Measurements from ENCODE around the gene C6orf89.
"Not testable (repeated sequence)": the region's sequence is repeated elsewhere in the genome, so short reads cannot be mapped to it uniquely, and the experiment has no call there.

The C6orf89 gene

DNA sequence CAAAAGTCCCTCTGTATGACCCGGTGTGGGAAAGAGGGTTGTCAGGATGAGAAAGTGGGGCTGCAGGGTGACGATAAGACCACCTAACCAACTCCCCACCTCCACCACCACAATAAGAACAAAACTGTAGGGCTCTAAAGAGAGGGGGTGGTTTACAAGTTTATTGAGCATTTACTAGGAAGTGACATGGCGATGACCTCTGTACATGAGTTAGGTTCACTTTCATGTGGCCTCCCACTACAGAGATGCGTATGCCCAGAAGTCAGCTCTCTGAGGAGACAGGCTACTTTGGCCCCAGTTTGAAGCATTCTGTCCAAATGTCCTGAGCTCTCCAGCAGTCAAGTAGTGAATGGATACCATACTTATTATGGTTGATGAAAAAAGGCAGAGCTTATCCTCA, 40.1 kb downstream of the C6orf89 start:
- DNase-seq, result no peak

DNA sequence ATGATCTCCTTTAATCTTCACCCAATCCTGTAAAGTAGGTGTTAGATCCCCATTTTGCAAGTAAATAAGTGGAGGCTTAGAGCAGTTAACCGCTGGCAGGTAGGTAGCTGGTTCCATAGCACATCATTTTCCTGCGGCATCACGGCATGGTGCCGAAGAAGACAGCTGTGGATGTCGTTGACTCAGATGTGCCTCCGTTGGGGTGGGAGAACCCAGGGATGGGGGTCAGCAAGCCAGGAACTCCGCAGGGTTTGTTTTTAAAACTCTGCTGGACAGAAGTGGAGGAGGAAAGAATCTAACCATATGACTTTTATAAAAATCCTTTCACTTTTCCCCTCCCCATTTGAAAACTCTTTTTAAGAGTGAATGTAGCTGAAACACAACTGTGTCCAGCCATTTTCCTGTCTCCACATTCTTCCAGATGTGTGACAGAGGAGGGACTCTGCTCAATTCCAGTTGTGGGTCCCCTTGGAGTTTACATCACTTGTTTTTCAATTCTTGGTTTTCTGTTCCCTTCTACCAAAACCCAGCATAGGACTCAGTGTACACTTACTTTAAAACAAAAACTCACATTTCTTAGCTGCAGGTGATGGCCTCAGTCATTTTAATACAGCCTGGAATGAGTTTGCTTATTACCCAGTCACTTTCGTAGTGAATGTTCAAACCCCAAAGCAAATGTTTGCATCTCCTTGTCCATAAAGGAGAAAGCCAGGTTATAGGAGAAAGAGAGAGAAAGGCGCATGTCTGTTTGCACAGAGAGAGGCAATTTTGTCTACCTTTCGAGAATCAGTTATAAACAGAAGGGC, 41.2 kb downstream of the C6orf89 start:
- no peak for DNase-seq

DNA sequence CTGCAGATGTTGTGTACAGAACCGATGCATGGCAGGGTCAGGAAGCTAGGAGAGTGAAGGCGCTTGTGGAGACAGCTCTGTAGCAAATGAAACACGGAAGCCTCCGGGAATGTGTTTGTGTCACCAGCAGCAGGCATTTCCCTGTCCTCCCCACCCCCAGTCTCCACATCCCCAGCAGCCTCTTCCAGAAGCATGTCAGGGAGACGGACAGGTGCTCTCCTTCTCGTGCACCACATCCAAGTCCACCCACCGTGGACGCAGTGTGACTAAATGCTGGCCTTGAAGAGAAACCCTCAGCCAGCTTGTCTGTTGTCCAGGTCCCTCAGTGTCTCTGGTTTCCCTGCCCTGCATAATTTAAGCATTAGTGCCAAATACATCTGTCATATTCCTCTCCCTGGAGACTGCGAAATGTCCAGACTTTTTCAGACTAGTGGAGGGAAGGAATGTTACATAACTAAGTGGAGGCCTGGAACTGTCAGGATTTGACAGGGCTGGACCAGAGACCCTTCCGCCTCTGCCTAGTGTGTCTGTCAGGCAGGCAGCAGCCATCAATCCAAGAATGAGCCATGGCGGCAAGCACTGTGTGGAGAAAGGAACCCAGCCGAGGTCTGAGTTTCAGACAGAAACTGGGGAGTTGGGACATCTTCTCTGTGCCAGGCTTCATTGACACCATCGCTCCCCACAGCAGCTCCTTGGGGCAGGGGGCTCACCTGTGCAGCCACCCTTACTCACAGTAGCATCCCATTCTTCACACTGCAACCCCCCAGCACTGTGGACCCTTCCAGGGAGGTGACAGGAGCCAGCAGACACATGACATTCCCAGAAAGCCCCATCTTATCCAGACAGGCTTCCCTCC, 42.2 kb downstream of the C6orf89 start:
- no peak for DNase-seq

DNA sequence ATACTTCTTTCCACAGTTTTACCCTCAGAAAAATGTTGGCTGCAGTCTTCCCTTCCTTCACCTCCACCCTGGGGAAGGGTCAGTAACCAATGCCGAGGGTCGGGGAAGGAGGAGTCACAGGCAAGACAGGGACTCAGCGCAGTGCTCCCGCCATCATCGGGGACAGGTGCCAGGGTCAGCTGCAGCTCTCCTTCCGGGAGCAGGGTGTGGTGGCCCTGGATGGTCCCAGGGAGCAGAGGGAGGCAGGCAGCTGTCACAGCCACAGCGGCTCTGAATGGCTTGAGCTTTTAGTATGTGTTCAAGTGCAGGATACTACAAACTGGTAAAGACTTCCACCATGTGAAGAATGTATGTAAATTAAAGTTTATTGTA, 42.8 kb downstream of the C6orf89 start:
- no peak for DNase-seq

DNA sequence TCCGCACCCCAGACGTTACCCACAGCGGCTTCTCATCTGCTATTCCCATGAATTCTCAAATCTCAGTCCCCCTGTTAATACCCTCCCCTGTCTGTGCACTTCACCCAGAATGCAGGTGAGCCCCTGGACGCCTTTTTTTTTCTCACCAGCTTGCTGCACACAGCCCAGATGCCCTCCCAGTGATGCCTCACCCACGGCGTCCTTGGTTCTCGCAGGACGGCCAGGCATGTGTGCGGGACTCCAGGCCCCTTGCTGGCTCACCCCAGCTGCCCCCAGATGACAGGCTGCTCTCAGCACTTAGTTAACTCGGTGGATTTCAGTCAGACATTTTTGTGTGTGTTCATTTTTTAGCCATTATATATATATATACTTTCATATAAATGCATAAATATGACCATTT, 43.4 kb downstream of the C6orf89 start:
- no peak for DNase-seq

DNA sequence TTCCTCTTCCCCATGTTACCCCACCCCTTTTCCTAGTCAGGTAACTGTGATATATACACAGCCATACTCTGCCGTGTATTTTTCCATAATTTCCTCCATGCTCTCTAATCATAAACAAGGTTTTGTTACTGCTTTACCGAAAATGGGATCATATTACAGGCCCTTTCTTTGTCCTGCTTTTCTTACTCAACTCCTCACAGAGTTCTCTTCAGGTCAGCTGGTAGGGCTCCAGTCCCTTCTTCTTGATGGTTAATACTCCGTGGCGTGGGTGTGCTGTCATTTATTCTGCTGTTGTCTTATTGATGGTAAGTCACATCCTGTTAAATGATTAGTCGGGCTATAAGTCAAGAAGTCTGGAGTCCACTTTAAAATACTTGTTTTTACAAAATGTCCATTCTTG, 43.9 kb downstream of the C6orf89 start:
- DNase-seq, result peak; percentile 3

DNA sequence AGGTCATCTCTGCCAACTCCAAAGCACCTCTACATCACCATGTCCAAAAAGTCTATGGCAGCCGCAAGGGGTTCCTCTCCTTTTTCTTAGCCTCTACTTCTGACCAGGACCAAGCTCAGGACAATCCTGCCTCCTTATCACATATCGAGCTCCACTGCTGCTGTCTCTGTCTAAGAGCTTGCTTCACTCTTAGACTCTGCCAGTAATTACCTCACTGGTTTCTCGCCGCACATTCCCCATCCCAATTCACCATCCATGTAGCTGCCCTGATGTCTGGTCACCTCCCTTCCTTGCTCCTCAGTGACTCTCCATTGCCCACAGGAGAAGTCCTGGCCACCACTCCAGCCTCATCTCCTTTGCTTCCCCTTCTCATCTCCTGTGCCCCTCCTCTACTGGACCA, 44.7 kb downstream of the C6orf89 start:
- no peak for DNase-seq

DNA sequence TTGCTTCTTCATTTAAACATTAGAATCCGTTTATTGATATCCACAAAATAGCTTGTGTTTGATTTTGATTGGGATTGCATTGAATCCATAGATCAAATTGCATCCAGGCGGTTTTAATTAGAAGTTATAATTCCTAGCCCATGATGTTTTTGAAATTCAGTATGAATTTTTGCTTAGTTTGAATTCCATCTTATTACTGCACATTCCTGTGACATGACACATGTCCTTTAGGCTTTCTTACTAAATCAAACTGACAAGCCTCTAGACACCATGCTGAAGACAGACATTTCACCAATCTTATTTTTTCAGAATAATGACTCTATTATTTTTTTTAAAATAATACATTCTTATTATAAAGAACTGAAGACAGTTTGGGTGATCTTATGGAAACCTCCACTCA, 47.4 kb downstream of the C6orf89 start:
- no peak for DNase-seq

DNA sequence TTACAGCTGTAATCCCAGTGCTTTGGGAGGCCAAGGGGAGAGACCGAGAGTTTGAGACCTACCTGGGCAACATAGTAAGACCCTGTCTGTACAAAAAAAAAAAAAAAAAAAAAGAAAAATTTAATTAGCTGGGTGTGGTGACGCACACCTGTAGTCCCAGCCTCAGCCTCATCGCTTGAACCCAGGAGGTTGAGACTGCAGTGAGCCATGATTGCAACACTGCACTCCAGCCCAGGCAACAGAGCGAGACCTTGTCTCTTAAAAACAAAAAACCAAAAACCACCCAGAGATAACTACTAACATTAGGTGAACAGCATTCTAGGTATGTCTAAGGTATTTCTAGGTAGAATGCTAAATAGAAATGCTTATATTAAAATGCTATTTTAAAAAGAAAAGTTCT, 47.8 kb downstream of the C6orf89 start:
- DNase-seq, result no peak

DNA sequence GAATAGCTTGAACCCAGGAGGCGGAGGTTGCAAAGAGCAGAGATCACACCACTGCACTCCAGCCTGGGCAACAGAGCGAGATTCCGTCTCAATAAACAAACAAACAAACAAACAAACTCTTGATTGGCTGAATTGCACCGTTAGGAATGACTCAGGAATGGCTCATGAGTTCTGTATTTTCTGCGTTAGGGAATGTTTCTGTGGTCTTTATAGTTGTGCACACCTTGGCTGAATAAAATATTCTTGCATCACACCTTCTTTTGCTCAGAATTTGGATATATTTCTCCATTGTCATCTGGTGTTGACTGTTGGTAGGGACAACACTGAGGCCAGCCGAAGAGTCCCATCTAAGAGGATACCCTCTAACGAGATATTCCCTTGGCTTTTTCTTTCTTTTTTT, 49.1 kb downstream of the C6orf89 start:
- no peak for DNase-seq

DNA sequence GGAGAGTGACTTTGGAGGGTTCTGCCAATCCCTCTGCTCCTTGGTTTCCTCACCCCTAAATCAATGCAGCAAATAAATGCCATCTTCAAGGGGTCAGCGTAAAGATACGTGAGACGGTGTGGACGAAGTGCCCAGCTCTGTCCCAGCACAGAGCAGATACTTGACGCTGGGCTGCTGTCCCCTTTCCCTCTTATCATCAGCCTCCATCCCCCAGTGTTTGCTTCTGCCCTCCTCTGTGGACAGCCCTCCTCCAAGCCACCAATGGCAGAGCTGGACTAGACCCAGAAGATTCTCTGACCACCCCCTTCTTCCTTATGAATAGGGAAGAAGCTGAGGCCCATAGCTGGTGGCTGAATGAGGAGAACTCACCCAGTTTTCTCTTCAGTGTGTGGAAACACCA, 51.1 kb downstream of the C6orf89 start:
- no peak for DNase-seq

DNA sequence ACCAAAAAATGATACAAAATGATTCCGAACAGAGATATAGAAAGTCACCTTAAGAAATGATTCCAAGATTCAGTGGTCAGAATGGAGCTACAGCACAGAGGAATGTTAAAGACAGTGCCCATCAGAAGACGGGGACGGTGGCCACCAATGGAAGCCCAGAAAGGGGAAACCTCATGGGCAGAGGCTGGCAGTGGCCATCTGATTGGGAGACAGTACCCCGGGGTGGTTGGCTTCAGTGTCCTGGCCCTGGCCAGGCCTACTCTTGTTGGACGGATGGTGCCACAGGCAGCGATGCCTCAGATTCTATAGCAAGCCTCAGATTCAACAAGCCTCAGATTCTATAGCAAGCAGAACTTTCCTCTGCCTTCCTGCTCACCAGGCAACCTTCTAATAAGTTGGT, 52.1 kb downstream of the C6orf89 start:
- DNase-seq, result no peak

DNA sequence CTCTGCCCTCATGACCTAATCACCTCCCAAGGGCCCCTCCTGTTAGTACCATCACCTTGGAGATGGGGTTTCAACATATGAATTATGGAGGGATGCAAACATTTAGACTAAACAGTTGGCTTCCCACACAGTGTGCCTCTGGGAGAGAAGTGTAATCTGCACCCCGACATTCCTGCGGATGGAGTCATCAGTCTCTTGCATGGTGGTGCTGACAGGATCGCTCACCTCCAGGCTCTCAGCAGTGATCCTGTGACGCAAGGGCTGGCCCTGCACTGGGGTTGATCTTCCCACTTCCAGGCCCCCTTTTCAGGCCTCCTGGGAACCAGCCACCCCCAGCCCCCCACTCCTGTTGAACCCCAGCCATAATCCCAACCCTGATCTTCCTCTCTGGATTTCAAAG, 52.8 kb downstream of the C6orf89 start:
- no peak for DNase-seq

DNA sequence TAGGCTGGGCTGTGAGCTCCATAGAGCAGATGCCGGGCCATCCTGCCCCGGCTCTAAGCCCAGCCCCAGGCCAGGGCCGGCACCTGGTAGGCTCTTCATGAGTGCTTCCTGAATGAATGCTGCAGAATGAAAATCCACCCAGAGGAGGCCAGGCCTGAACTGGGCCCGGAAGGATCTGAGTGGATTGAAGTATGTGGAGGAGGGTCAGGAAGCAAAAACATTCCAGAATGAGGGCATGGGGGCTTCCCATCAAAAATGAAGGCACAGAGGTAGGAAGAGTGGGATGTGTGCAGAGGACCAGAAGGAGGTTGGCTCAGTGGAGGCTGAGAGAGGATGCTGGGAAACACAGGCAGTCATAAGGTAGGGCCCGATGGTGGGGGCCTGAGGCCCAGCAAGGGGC, 53.3 kb downstream of the C6orf89 start:
- DNase-seq, result not testable (repeated sequence)

DNA sequence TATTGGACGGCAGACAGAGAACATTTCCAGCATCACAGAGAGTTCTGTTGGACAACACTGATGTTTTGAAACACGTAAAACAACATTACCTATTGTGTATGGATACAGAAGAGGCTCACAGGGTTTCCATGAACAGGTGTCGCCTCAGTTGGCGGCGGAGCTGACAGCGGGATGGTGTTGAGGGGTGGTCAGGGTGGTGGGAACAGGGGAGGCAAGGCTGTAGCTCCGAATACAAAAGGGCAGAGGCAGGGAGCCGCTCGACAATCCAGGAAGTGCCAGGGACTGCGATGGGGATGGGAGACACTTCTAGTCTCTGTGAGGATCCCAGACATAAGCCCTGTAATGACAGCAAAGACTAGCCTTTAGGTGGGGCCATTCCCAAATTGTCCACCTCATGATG, 54.3 kb downstream of the C6orf89 start:
- no peak for DNase-seq

DNA sequence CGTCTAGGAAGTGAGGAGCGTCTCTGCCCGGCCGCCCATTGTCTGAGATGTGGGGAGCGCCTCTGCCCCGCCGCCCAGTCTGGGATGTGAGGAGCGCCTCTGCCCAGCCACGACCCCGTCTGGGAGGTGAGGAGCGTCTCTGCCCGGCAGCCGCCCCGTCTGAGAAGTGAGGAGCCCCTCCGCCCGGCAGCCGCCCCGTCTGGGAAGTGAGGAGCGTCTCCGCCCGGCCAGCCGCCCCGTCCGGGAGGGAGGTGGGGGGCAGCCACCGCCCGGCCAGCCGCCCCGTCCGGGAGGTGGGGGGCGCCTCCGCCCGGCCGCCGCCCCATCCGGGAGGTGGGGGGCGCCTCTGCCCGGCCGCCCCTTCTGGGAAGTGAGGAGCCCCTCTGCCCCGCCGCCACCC, 55.8 kb downstream of the C6orf89 start:
- DNase-seq, result not testable (repeated sequence)

DNA sequence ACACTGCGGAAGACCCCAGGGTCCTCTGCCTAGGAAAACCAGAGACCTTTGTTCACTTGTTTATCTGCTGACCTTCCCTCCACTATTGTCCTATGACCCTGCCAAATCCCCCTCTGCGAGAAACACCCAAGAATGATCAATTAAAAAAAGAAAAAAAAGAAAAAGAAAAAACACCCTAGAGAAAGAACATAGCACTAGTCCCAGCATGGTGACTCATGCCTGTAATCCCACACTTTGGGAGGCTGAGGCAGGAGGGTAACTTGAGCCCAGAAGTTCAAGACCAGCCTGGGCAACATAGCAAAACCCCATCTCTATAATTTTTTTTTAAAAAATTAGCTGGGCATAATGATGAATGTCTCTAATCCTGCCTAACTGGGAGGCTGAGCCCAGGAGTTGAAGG, 56.6 kb downstream of the C6orf89 start:
- not testable (repeated sequence) for DNase-seq

DNA sequence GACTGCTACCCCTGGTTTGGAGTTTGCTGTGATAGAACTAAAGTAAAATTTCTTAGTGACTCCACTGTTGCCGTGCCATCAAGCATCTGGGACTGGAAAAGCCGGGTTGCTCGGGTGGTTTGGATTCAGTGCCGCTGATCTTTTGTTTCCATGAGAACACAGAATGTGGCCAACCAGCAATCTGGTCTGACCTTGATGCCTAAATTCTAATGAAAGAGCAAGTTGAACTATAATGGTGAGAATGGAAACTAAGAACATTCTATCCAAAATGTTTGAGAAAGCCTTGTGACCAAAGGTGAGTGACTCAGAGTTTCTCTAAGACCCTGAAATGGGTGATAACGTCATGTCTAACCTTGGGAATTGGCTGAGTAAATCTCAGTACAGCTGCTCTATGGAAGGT, 58.9 kb downstream of the C6orf89 start:
- no peak for DNase-seq

DNA sequence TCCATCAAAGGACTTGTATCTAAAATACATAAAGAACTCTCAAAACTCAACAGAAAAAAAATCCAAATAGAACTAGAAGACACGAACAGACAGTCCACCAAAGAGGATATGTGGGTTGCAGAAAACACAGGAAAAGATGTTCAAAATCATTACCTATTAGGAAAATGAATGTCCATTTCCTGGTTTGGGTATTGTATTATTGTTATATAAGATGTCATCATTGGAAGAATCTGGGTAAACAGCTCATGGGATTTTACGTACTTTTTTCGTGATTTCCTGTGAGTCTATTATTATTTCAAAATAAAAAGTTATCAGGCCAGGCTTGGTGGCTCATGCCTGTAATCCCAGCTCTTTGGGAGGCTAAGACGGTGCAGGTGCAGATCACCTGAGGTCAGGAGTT, 59.5 kb downstream of the C6orf89 start:
- no peak for DNase-seq

DNA sequence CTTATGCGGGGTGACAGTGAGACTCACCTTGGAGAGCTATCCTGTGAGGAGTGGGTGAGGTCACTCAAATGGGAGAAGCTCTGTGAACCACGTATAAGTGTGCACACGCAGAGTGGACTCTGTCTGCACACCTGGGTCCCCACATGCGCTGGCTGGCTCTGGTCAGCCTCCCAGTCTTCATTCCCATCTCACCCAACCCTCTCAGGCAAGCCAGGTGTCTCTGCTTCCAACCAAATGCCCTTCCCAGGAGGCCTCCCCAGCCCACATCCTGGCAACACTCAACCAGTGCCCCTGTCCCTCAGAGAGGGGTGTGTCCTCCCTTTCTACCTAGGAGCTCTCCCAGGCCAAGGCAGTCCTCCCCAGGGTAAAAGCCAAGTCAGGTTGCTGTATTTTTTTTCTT, 60.8 kb downstream of the C6orf89 start:
- no peak for DNase-seq

DNA sequence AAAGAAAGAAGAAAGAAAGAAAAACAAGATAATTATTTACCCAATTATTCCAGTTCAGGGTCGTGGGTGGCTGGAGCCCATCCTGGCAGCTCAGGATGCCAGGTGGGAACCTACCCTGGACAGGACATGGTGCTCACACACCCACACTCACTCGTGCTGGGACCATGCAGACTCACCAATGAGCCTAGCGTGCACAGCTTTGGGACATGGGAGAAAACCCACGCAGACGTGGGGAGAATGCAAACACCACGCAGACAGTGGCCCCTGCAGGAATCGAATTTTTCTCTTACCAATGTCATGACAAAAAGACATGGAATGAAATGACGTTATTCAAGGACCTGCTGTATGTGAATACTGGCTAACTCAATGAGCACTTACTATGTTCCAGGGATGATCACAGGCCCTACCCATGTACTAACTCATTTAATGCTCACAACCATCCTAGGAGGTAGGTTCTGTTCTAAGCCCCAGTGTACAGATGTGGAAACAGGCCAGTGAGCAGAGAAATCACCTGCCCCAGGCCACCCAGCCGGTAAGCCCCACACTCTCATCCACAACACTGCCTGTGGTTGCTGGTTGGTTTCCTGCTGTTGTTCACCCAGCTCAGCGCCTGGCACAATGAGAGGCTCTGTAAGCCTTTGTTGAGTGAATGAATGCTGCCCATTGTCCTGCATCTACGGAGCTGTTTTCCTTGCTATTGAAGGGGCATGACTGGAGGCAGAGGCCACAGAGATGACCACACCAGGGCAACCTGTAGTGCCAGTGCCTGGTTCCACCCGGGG, 62.0 kb downstream of the C6orf89 start:
- DNase-seq, result no peak

DNA sequence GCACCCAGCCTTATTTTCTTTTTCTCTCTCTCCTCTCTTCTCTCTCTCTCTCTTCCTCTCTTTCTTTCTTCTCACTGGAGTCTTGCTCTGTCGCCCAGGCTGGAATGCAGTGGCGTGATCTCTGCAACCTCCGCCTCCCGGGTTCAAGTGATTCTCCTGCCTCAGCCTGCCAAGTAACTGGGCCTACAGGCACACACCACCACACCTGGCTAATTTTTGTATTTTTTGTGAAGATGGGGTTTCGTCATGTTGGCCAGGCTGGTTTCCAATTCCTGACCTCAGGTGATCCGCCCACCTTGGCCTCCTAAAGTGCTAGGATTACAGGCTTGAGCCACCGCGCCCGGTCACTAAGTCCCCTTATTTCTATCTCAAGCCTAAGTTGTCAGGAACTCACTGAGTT, 63.3 kb downstream of the C6orf89 start:
- DNase-seq, result not testable (repeated sequence)

DNA sequence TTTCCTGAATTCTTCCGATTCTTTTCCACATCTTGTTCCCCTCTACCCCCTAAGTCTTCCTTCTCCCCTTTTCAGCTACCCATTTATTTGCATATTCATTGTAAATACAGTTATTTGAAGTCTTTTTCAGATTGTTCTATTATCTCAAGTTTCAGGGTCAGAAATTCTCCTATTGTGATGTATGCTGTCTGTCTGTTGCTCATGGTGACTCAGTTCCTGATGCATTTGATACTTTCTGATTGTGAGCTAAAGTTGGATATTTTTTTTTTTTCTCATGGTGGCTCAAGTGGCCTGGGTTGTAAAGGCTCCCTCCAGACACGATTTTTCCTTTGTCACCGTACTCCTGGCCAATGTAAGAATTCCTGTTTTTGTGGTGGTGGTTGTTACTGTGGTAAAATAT, 63.9 kb downstream of the C6orf89 start:
- DNase-seq, result no peak

DNA sequence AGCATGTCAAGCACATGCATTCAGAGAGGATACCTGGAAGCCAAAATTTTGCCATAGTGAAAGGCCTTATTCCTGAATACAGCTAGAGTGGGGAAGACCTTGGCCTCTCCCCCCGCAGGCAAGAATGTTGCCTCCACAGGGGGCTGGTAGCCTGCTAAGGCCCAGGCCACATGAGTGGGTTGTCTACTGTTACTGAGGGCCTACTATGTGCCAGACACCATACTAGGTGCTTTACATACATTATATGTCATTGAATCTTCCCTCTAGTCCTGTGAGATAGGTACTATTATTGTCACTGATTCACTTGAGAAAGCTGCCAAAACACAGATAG, 68.1 kb downstream of the C6orf89 start:
- DNase-seq, result no peak
